HuH-7.5 (cell line): ENCODE results near the gene APOA4.

ENCODE experiments used
- DNase-seq: peaks from one replicate; pipeline ENCODE4 v3.0.0; 2011; ENCODE audit warnings: low spot score

APOA4 gene

GRCh38 chr11:116800610-116801009, 22.5 kb downstream of the APOA4 start:
- no peak for DNase-seq

GRCh38 chr11:116798368-116798767, 24.7 kb downstream of the APOA4 start:
- DNase-seq: no peak

DNA sequence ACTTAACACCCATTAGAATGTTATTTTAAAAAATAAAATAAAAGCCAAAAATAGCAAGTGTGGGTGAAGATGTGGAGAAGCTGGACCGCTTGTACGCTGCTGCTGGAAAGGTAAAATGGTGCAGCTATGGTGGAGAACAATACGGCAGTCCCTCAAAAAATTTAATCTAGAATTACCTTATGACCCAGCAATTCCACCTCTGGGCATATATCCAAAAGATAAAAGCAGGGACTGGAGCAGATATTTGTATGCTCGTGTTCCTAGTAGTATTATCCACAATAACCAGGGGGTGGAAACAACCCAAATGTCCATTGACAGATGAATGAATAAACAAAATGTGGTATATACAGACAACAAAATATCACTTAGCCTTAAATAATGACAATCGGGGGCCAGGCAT, 25.3 kb downstream of the APOA4 start:
- DNase-seq: no peak

- no peak for DNase-seq
These were observed 26.6 kb downstream of the APOA4 start for GRCh38 chr11:116796548-116796947.

- DNase-seq: no peak
These were observed 28.3 kb downstream of the APOA4 start for GRCh38 chr11:116794851-116795250.

DNA sequence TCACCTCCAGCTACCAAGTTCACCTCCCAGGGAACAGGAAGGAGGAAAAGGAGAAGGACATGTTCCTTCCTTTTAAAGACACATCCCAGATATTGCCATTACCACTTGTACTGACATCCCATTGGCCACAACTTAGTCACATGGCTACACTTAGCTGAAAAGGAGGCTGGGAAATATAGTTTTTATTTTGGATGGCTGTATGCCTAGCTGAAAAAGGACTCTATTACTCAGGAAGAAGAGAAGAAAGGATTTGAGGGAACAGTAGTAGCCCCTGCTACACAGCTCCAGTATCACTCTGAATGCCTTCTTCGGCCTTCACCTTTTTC, 29.4 kb downstream of the APOA4 start:
- no peak for DNase-seq

- no peak for DNase-seq
These were observed 30.0 kb downstream of the APOA4 start for GRCh38 chr11:116792869-116793771.

GRCh38 chr11:116792144-116792868, 30.8 kb downstream of the APOA4 start:
- peak; percentile 52 for DNase-seq

DNA sequence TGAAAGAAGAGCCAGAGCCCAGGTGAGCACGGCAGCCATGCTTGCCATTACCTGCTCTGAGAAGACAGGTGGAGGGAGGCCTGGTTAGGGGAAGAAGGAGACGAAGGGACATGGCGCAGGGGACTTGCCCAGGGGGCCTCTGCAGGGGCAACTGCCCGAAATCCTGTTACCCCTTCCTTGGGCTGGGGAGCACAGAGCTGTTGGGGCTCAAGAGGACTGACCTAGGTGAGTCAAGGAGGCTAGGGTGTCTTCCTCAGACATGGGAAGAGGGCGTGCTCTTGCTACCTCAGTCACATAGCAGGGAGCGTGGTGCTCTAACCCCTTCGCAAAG, 31.3 kb downstream of the APOA4 start, which contains the start of gene APOA5:
TSS of gene APOA5 (minus strand) at position 67 of the 331 bp plus-strand sequence. CDS start at position 48, 19 bp downstream.
- DNase-seq: no peak

DNA sequence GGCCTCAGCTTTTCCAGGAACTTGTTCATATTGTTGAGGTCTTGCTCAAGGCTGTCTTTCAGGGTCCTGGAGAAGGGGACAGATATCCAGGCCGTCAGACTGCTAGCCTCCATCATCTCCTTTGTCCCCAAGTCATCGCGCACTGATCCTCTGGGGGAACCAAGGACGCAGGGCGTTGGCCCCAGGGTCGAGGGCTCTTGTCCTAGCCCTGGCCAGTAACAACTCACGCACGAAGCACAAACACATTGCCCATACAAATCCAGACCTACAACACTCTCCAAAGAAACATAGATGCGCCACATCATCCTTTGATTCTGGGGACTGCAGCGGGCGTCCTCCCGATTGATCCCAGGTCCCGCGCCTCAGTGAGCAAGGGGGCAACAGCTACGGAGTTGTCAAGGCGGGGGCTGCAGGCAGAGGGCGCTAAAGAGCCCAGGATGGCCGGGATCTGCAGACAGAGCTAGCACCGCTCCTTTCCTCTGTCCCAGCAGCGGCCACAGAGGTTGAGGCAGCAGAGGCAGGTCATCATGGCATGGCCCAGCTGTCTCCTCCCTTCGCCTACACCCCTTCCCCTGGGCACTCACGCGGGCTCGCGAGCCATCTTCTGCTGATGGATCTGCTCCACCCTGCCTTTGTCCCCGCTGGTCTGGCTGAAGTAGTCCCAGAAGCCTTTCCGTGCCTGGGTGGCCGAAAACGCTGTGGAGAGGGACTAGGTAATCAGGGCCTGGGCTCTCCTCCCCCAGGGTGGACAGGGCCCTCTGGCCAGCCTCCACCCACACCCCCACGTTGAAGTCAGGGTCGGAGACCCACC, 31.9 kb downstream of the APOA4 start:
- peak; percentile 92 for DNase-seq

DNA sequence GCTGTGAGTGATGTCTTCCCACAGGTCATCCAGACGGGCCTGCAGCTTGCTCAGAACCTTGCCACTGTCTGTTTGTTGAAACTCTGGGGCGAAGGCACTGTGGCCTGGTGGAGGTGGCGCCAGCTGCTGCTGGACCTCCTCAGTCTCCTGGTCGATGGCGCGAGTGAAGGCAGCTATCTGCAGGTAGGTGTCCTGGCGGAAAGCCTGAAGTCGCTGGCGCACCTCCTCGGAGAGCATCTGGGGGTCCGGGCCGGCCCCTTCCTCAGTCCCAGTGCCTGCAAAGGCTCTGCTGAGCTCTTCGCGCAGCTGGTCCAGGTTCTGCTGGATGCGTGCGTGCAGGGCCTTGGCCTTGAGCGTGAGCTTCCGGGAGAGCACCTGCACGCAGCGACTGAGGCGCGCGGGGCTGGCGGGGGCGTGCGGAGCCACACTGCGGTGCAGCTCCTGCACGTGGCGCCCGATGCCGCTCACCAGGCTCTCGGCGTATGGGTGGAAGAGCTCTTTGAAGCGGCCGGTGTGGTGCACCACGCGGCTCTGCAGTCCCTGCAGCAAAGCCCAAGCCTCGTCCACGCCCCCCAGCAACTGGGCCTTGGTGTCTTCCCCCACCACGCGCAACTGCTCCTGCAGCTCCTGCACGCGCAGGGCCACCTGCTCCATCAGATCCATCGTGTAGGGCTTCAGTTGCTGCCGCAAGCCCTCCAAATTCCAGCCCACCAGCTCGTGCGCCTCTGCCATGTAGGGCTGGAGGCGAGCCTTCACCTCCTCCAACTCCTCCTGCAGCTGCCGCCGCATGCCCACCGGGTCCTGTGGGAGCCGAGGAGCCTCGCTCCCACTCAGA, 32.7 kb downstream of the APOA4 start:
- DNase-seq: no peak

- no peak for DNase-seq
These were observed 34.1 kb downstream of the APOA4 start for GRCh38 chr11:116788975-116789374.

DNA sequence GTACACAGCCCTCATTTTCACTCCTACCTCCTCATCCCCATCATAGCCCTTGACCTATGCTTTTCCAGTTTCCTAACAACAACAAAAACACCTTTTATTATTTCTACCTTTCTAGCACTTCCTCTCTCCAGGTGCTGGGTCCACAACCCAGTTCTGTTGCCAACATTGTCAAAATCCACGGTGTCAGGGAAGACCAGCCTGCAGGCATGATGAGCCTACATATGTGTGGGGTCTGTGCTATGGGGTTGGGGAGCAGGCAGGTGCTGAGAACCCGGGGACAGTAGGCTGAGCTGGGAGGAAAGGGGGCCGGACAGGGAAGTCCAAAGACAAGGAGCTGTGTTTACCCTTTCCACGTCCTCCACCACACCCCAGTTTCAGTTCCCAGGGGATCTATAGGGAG, 34.6 kb downstream of the APOA4 start:
- no peak for DNase-seq

- DNase-seq: peak; percentile 84
These were observed 35.2 kb downstream of the APOA4 start, which contains the start of gene ZPR1 for GRCh38 chr11:116787786-116788486. ZPR1 (minus strand) TSS chr11:116788023; CDS start chr11:116787990, 33 bp downstream.

DNA sequence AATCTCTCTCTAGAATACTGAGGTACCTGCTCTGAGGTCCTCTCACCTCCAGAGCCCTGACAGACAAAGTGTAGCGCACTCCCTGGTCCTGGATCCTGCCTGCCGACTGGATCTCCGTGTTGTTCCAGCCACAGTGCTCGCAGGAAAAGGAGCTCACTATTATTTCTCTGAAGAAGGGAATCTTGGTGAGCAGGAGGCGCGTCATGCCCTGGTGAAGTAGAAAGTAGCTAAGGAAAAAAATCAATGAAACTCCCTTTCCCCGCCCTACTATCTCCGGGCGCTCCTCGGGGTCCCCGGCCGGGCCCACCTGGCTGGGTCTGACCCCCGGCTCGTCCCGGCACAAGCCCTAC, 35.7 kb downstream of the APOA4 start:
- DNase-seq: no peak

DNA sequence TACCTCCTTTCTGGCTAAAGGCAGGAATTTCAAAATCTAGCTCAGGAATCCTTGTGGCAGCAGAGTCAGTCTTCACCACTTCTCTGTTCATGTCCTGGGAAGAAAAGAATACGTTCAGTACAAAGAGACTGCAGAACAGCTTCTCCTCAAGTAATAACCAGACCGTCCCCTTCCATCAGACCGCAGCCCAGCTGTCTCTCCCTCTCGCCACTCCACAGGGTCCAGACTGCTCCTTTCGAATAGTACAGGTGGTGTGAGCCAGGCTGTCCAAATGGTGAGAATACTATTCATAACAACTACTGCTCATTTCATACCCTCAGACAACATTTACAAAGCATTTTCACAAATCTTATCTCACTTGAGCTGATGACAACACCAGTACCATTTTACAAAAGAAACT, 36.1 kb downstream of the APOA4 start:
- DNase-seq: no peak

- no peak for DNase-seq
These were observed 36.8 kb downstream of the APOA4 start for GRCh38 chr11:116786326-116786725.

- no peak for DNase-seq
These were observed 40.4 kb downstream of the APOA4 start for GRCh38 chr11:116782728-116783127.

DNA sequence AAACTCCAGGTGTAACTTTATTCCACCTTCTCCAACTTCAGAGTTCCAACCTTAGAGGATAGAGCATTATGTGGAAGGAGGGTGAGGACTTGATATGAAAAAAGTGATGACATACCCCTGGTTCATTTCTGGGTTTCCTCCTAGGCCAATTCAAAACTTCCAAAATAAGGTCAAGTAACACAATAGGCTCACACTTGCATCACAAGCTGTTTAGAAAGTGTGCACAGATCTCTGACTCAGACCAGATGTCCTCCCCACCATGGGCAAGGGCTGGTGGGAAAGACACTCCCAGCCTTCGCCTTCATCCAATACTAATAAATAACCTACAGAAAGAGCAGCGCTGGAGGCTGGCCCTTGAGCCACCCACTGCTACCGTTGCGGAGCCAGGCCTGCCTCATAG, 44.5 kb downstream of the APOA4 start:
- no peak for DNase-seq

DNA sequence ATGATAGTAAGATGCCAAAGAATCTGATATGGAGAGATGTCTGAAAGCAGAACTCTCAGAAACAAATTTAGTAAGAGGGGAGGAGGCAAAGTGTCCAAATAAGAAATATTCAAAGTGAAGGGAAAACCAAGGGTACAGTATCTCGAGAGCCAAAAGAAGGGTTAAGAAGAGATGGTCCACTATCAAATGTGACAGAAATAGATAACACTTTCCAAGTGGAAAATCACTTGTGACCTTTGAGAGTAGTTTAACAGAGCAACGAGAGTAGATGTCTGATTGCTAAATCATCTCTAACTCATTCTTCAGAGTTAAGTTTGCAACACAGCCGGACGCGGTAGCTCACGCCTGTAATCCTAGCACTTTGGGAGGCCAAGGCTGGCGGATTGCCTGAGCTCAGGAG, 46.0 kb downstream of the APOA4 start:
- DNase-seq: no peak

GRCh38 chr11:116776522-116776984, 46.6 kb downstream of the APOA4 start:
- no peak for DNase-seq
